Testis (tissue), 2 donors: ENCODE data around the gene UNC80.

Experiments used
- CTCF ChIP-seq, 3 experiments: fragments of 450-650 bp in 2 of 3; fragments of 200-600 bp in 1 of 3; sonication (generic) in 1 of 3; IDR thresholded peaks; one replicate each; pipeline ENCODE4 v1.5.1; 2016 to 2019; ENCODE audit warnings: antibody characterized with exemption in 3 of 3, mild to moderate bottlenecking in 2 of 3, moderate library complexity in 1 of 3
- POLR2A ChIP-seq: fragments of 450-650 bp; IDR thresholded peaks from one replicate; pipeline ENCODE4 v1.6.1; 2017; ENCODE audit warnings: antibody characterized with exemption, mild to moderate bottlenecking, moderate library complexity

GRCh38 chr2:209824391-209824790 is 52.8 kb downstream of the UNC80 start:
- TF ChIP-seq CTCF (IDR thresholded peaks at IDR 0.05) (no peak), POLR2A (no peak)
